ENCODE data around the gene RIPK4.
"Not testable (repeated sequence)": the region's sequence is repeated elsewhere in the genome, so short reads cannot be mapped to it uniquely, and the experiment has no call there.

Gene RIPK4

DNA sequence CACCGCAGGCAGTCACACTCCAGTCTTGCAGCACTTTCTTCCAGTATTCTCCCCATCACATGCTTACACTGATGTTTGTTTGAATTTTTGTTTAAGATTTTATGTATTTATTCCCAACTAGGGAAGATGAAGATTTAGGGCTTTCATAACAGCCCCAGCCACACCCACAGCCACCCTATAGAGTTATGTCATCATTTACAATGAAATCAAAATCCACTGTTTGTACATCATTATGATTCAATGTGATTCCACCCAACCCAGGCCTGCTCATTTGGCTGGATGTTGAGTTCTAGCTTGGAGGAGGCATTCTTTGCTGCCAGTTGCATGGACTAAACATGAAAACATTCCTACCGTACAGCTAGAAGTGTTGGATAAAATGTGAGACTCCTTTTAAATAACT, 35.8 kb downstream of the RIPK4 start:
- DNase-seq: no peak

DNA sequence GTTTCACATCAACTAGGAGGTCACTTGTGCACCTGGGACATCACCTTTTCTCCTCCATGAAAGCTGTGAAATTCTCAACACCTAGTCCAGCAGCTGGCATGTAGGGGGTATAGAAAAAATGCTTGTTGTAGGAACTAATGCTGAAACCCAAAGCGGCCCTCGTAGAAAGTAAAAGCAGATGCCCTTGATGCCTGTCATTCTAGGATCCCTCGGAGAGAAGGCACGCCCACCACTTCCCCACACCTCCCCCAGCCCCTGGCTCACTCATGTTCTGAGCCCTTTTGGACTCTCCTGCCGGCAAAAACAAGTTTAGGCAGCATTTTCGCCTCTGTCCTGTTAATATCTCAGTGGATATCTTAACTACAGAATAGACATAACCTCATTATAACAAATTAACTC, 36.5 kb downstream of the RIPK4 start:
- no peak for DNase-seq

DNA sequence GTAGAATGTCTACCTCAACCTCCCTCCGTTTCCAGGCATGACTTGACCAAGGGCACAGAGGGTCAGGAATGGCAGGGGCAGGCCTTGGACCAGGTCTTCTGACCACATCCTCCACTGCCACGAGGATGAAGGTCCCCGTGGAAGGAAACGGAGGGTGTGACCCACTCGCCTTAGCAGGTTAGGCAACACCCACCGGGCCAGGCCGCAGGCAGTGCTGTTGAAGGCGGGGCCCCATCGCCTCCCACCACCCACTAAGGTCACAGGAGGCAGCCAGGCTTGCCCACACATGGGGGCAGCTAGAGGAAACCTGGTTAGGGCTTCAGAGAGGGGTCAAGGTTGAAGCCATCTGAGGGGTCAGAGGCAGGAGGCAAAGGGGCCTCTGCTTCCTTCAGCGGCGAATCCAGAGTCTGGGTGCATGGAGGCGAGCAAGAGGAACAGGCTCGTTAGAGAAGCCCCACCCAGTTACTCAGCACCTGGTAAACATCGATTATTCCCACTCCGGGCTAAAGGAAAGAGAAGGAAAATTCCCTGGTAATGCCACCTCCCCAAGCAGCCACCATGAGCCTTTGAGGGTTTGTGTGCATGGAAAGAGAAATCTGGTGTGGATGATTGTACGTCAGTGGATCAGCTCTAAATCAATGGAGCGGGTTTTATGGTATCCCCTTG, 37.0 kb downstream of the RIPK4 start:
- no peak for DNase-seq

DNA sequence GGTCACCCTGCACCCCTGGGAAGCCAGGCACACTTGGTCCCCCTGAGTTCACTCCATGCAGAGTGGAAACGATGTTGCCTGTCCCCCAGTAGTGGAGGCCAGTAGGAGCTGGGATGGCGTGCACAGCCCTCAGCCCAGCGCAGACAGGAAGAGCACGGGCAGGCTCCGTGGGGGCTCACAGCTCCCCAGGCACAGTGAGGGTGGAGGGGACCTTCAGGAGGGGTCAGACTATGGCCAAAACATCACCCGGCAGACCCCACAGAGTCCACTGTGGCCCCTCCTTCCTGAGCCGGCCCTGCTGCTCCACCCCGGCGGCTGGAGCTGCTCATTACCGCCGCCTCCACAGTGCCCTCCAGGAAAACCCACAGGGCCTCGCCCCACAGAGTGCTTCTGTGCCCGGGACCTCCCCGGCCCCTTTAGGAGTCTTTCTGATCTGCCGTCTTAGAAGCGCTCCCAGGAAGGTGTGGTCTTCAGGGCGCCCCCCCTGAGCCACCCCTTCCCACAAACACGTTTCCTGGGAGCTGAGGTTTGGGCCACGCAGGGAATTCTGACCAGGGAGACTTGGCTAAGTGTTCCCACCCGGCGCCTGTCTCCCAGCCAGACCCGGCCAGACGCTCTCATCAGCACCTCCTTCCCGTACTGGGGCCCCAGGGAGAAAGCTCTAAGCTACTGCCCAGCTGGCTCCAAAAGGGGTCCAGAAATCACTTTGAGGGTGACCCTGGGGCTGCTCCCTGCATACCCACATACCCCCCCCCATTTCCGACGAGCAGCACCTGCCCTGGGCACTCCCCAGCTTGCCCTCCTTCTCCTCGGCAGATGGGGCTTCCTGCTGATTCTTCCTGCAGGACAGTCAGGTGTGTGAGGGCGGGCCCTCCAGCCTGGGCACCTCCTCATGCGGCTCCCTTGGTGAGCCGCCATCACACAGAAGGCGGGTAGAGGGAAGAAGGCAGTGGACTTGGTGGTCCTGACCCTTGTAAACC, 38.8 kb downstream of the RIPK4 start:
- no peak for DNase-seq

DNA sequence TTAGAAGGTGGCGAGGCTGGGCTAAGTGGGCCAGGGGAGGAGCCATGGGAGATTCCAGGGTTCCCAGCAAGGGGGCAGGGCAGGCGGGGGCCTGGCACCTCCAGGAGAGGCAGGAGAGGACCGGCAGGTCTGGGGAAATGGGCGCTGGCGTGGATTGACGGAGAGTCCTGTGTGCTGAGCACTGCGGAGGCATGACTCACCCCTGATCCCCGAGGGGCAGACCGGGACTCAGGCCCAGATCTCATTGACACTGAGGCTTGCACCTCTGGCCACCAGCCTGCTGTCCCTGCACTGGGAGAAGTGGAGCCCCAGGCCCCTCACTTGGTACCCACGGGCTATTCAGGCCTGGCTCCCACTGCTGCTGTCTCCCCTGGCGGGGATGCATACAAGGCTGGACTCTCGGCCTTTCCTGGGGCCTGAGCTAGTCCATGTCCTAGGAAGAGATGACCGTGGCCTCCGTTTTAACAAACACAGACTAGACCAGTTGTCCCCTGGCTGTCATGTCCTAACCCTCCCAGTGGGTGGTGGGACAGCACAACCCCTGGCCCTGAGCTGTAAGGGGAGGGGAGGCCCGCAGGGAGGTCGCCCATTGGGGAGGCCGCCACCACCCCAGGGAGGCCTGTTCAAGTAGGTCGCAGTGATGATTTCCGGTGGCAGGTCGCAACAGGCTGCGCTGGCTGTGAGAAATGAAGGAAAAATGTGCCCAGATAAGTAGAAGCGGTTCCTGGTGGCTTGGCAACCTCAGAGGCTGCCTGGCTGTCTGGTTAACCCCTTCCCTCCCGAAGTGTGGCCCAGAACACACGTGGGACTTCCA, 39.7 kb downstream of the RIPK4 start:
- no peak for DNase-seq

DNA sequence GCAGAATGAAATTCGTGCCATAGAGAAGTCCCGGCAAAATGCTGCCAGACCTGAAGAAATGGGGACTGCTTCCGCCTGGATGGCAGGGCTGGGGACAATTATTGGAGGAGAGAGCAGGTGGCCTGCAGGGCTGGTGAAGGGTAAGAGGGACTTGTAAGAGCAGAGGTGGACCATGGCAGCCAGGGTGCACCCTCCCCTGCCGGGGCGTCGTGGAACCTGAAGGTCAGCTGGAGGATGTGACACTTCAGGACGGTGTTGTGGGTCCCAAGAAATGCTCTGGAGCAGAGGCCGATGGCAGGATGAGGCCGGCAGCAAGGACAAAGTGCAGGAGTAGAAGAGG, 40.3 kb downstream of the RIPK4 start:
- DNase-seq: no peak

DNA sequence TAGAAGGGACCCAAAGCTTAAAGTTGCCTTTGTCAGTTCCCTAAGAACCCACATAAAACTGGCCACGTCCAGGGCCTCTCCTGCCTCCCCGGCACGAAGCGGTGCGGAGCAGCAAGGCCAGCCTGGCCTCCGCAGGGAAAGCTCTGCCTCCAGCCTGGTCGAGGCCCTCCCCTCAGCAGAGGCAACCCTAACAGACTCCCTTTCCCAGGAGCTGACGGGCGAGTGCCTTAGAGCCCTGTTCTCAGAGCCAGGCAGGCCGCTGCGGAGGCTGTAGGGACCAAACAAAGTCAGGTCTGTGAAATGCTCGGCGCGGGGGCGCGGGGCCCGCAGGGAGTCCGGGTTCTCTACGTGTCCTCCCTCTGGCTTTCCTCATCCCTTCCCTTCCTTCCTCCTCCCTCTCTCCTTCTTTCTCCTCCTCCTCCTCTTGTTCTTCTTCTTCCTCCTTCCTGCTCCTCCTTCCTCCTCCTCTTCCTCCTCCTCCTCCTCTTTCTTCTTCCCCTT, 40.7 kb downstream of the RIPK4 start:
- DNase-seq: no peak

DNA sequence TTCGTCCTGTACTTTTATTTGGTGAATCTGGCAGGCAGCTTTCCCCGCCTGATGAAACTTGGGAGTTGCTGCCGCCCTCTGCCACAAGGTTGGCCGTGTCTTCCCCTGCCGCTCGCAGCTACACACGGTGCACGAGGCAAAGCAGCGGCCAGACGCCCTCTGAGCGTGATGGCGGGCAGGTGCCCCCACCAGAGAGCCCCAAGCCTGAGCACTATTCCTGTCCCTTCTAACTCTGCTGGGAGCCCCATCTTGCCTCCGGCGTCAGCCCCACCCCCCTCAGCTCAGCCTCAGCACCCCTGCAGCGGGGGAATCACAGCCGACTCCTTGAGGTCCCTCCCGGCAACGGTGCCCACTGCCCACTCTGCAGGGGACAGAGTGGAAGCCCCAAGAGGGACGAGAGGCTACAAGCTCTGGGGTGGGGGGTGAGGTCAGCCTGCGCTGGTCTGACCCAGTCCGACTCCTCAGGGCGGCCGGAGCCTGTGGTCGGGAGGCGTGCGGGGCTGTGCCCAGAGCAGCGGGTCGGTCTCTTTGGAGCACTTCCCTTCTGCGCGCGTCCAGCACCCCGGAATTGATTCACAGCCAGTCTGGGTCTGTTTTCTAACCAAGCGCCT, 41.3 kb downstream of the RIPK4 start:
- DNase-seq: no peak

DNA sequence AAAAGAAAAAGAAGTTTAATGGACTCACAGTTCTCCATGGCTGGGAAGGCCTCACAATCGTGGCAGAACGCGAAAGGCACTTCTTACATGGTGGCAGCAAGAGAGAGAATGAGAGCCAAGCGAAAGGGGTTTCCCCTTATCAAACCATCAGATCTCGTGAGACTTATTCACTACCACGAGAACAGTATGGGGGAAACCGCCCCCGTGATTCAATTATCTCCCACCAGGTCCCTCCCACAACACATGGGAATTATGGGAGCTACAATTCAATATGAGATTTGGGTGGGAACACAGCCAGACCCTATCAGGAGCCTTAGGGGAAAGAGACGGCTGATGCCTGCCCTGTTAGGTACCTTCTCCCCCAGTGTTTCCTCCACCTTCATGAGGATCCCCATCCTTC, 43.0 kb downstream of the RIPK4 start:
- not testable (repeated sequence) for DNase-seq

DNA sequence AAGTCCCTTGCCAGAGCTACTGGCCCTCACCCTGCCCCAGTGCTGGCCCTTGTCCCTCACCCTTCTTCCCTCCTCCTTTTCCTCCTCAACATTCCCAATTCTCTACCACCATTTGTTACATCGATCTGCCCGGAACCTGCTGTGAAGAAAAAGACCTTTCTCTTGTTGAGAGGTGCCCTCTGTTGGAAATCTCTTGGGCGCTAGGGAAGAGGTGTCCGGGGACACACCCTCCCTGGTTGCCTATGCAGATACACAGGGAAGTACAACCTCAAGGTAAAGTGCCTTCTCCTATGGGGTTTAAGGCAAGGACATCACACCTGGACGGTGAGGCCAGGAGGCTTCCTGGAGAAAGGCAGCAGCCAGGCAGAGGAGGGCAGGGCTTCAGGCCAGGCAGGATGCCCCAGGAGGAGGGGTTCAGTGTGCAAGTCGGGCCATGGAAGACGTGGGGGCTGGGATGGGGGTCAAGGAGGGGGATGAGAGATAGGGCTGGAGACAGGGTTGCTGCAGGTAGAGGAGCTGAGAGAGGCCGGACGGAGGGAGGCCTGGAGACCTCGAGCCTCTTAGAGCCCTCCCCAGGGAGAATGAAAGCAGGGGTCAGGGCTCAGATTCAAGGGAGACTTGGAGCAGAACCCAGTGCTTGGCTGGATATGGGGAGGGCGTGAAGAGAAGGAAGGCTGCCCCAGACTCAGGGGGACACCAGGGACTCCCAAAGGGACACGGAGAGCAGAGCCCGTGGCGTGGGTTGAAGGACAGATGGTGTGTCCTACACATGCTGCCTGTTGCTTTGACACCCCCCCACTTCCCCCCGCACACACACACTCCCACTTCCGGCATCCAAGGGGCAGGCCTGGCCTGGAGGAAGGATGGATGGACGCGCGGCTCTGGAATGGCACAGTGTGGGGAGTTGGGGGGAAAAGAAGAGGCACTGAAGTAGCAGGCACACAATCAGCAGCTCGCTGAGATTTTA, 44.5 kb downstream of the RIPK4 start:
- no peak for DNase-seq

DNA sequence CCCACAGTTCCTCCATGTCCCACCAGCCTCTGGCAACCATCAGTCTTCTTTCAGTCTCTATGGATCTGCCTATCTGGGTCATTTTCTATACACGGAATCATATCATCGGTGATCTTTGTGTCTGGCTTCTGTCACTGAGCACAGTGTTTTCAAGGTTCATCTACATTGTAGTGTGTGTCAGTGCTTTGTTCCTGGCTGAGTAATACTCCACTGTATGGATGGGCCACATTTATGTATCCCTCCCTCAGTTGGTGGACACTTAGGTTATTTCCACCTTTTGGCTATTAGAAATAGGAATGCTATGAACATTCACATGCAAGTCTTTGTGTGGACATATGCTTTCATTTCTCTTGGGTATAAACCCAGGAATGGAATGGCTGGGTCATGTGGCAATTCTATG, 46.6 kb downstream of the RIPK4 start:
- DNase-seq: no peak

DNA sequence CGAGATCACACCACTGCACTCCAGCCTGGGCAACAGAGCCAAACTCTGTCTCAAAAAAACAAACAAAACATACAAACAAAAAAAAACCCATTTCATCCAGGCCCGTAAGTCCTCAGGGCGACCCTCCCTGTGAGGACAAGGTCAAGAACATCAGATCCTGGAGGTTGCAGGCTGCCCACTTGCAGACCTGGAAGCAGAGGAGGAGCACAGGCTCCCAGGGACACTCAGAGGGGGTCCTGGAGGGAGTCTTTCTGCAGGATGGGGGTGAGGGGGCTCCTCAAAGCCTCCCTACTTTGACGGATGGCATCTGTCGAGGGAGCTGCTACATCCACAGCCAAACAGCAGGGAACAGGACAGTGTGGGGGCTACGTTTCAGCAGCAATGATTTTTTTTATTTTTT, 47.2 kb downstream of the RIPK4 start:
- DNase-seq: no peak

DNA sequence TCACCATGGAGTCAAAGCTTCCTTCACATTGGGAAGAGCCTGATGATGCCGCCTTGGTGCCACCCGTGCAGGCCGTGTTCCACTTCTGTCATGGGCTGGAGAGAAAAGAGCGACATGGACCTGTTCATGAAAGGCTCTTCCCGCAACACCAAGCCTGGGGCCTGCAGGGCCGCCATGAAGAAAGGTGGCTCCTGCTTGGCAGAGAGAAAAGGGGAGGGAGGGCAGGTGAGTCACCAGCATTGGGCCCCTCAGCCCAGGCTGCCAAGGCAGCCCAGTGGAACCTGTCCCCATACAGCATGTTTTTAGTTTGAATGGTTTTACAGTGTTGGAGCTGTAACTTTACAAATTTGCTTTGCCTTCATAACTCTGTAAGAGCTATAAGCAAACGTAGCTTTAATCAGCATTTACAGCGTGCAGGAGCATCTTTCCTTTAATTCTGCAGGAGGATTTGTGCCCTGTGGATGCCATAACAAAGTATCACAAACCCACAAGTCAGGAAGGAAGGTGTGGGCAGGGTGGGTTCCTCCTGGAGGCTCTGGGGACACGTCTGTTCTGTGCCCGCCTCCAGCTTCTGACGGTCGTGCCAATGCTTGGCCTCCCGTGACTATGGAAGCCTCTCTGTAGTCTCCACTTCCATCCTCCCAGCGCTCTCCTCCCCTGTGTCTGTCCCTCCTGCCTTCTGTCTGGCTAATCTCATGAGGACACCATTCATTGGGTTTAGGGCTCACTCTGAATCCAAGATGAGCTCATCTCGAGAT, 49.1 kb downstream of the RIPK4 start:
- no peak for DNase-seq

DNA sequence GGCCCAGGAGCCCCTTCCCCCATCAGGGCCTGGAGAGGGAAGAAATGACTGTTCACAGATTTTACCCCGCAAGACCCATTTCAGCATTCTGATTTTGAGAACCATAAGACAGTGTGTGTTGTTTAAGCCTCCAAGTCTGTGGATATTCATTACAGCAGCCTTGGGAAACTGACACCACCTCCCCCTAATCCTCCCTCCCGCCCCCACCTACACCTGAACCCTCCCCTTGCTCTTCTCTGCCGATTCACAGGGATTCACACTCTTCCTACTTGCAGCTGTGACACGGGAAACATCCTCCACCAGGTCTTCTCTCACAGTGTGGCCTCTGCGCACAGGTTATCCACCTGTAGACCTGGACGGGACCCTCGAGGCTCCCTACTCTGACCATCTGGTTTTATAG, 50.1 kb downstream of the RIPK4 start:
- no peak for DNase-seq

DNA sequence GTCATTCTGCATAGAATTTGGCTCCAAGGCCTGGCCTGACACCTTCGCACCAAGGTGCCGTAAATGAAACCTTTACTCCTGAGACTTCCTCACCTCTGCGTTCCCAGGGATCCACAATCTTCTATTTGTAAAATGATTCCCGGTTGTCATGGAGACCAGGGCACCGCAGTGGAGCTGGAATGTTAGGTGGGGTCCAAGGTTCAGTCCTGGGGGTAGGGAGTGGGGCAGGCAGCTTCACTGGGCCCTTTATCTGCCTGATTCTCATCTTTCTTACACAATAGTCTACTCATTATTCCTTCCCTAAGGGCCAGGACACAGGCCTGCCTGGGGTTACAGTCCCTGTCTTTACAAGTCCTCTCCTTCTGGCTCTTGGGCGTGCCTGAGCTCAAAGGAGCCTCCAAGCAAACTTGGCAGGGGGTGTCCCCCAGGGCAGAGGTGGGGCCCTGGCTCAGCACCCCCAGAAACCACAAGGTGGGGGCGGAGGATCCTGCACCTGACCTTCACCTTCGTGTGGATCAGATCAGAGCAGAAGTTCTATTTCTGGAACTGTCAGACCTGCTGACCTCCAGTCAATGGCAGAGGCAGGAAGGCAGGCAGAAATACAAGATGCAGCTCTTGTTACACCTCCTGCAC, 51.1 kb downstream of the RIPK4 start:
- no peak for DNase-seq

DNA sequence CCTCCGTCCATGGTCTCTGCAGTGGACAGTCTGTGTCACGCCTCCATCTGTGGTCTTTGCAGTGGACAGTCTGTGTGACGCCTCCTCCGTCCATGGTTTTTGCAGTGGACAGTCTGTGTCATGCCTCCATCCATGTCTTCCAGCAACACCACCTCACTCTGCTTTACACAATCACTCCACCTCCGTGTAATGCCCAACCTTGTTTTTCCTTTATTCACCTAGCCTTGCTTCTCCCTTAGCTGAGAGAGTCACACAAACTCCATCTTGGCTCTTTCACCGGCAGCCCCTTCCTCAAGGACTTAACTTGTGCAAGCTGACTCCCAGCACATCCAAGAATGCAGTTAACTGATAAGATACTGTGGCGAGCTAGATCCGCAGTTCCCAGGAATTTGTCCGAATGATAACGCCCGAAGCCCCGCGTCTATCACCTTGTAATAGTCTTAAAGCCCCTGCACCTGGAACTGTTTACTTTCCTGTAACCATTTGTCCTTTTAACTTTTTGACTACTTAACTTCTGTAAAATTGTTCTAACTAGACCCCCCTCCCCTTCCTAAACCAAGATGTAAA, 52.5 kb downstream of the RIPK4 start:
- DNase-seq: not testable (repeated sequence)

DNA sequence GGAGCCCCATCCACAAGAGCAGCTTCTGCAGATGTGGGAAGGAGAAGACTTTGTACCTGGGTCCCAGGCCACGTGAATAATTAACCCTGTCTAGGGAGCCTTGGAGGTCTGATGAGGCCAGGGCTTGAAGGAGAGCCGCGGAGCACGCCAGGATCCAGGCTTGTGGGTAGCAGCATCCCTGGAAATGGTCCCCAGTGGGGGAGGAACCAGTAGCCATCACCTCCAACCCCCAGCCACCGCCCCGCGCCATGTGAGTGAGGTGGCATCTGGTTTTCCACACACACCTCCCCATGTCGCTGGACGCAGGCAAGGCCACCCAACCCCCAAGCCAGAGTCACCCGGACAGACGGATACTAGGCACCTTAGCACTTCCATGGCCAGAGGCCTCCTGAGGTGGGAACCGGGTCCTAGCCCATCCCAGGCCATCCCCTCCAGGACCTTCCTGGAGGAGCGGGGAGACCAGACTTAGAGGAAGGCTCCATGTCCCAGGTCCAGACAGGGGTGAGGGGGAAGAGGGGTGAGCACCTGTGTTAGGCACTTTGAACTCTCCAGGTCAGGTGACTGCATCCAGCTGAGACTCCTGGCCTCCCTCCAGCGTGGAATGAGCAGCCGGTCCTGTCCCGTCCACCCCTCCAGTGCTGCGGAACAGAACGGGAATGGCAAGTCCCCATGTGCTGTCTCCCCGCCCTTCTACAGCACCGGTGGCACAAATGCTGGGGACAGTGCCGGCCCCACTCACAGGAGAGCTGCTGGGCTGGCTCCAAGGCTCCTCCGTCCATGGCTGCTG, 53.2 kb downstream of the RIPK4 start:
- no peak for DNase-seq

DNA sequence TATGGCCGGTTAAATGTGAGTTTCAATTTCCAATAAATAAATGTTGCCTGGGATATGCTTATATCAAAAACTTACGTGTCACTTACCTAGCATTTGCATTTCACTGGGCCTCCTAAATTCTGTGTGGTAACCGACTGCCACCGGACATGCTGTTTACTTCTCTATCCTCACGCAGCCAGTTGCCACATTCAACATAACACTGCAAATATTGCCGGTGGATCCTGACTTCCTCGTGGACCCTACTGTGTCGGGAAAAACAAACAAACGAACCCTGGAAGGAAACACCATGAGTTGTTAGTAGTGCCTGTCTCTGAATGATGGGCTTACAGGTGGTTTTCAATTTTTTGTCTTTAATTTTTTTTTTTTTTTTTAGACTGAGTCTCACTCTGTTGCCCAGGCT, 54.1 kb downstream of the RIPK4 start:
- DNase-seq: no peak

DNA sequence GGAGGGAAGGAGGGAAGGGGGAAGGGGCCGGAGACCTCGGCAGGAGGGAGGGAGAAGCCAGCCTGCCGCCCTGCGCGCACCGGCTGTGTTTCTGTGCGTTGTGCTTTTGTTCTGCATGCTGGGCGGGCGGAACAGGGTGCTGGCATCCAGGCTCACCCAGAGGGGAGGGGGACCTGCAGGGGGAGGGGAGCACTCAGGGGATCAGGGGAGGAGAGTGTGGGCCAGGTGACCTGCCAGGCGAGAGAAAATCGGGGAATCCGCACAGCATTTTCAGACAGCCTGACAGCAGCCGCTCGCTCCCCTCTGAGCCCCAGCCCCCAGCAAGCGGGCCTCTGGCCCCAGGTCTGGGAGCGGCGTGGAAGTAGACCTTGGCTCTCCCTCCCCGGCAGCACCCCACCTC, 54.7 kb downstream of the RIPK4 start:
- DNase-seq: no peak

All from NCI-H524 (cell line).